ENCODE data around the gene PGAP2. TPM values are rescaled to one million over a fixed set of nuclear protein-coding genes. Genes with fewer than 3 reads are reported as not detected.

PGAP2 gene
- total and polyA plus RNA-seq, 2 of the 13 experiments (the other 11 are each of a cell fraction or from before 2014, with no cell fraction given): 21.5 to 47.8 TPM

GRCh38 chr11:3816673-3817072 lies 8.3 kb downstream of the PGAP2 start:
- H3K27me3 ChIP-seq (ENCODE audit: control insufficient read depth in 1 of 2, insufficient read depth in 2 of 2, low read length in 2 of 2): no peaks in the 10 kb centered on the region
- CTCF ChIA-PET (ENCODE audit: low intra/inter-chr PET ratio, low total read pairs): no interaction called here
- H2AFZ ChIP-seq (ENCODE audit: low read length): no peak overlapping the region
- no peaks in the 10 kb centered on the region for H3K4me1 ChIP-seq (ENCODE audit: insufficient read depth, low read length)
- no peaks in the 10 kb centered on the region for H3K79me2 ChIP-seq (ENCODE audit: insufficient read depth, low read length)
- 95% methylated on average over 2 of the region's 2 CpGs for whole genome bisulfite sequencing (ENCODE audit: low lambda C conversion rate)
- H3K4me3 ChIP-seq (replicated peaks in 1 of 3; ENCODE audit: insufficient read depth in 1 of 3, low read depth in 2 of 3, low read length in 3 of 3): no peak overlapping the region
- TF ChIP-seq NAIF1 (CRISPR knock-in tag; IDR thresholded peaks at IDR 0.05; ENCODE audit: borderline replicate concordance): no peak
- TF ChIP-seq ZNF629 (CRISPR knock-in tag; conservative IDR thresholded peaks at IDR 0.05): peak; percentile 88
- intact Hi-C loops (cut with micrococcal nuclease; ENCODE audit: unreplicated experiment): no loop called here
- peaks cover 0 to 7% of the 10 kb centered on the region in 2 experiments; a peak in 2 of 5 replicates for H3K36me3 ChIP-seq (replicated peaks in 1 of 2; ENCODE audit: control insufficient read depth in 1 of 2, insufficient read depth in 2 of 2, low read length in 2 of 2)
- no peaks in the 10 kb centered on the region for H4K20me1 ChIP-seq (ENCODE audit: insufficient read depth, low read length)
- no peak overlapping the region for H3K27ac ChIP-seq (ENCODE audit: extremely low read length, insufficient read depth, low read length)
- no peak overlapping the region for H3K4me2 ChIP-seq (ENCODE audit: low read depth, low read length)
- H3K9me3 ChIP-seq (ENCODE audit: low read length): no peaks in the 10 kb centered on the region
- ATAC-seq: no peak
- in situ Hi-C loops (cut with HindIII; ENCODE audit: extremely low pct_ligation_motif_present, low pct_unique_long_range_greater_than_20kb): no loop called here
- POLR2A ChIA-PET: no interaction called here
- H3K9ac ChIP-seq (ENCODE audit: insufficient read depth, low read depth, low read length): no peak overlapping the region
- no TSS peak for BruUV-seq (replicated peaks)
- FAIRE-seq: no peak
- no peak for DNase-seq (ENCODE audit: low spot score)

DNA sequence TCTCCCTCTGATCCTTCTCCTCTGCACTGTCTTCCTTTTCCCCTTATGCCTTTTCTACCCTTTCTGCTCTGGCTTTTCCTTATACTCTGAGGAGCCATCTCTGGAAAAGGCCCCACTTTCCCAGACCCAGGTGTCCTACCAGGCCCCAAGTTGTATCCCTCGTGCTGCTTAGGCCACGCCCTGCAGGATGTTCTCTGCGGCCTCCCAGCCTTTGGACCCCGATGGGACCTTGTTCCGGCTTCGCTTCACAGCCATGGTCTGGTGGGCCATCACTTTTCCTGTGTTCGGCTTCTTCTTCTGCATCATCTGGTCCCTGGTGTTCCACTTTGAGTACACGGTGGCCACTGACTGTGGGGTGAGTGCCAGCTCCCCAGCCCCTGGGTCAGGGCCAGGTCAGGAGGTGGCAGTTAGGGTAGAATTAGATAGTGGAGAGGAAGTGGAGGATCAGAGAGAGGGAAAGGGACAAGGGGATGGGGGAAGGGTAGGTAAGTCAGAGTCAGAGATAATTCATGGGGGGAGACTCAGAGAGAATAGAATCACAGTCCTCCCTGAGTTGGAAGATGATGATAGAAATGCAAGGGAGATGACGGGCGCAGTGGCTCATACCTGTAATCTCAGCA lies 8.9 kb downstream of the PGAP2 start:
- intact Hi-C loops (cut with micrococcal nuclease; ENCODE audit: unreplicated experiment): no loop called here
- 92% methylated on average over 10 of the region's 10 CpGs for WGBS (ENCODE audit: low lambda C conversion rate)
- in situ Hi-C loops (cut with HindIII; ENCODE audit: extremely low pct_ligation_motif_present, low pct_unique_long_range_greater_than_20kb): no loop called here
- DNase-seq (ENCODE audit: low spot score): no peak
- H3K79me2 ChIP-seq (ENCODE audit: insufficient read depth, low read length): no peaks in the 10 kb centered on the region
- H3K27me3 ChIP-seq (ENCODE audit: control insufficient read depth in 1 of 2, insufficient read depth in 2 of 2, low read length in 2 of 2): no peaks in the 10 kb centered on the region
- H2AFZ ChIP-seq (ENCODE audit: low read length): no peak overlapping the region
- H3K4me3 ChIP-seq (replicated peaks in 1 of 3; ENCODE audit: insufficient read depth in 1 of 3, low read depth in 2 of 3, low read length in 3 of 3): no peak overlapping the region
- no peak for FAIRE-seq
- H3K4me2 ChIP-seq (ENCODE audit: low read depth, low read length): no peak overlapping the region
- H3K9ac ChIP-seq (ENCODE audit: insufficient read depth, low read depth, low read length): no peak overlapping the region
- ATAC-seq: no peak
- ChIA-PET CTCF (ENCODE audit: low intra/inter-chr PET ratio, low total read pairs) (no interaction called here), POLR2A (no interaction called here)
- H4K20me1 ChIP-seq (ENCODE audit: insufficient read depth, low read length): no peaks in the 10 kb centered on the region
- no peaks in the 10 kb centered on the region for H3K4me1 ChIP-seq (ENCODE audit: insufficient read depth, low read length)
- BruUV-seq (replicated peaks): no TSS peak
- H3K27ac ChIP-seq (ENCODE audit: extremely low read length, insufficient read depth, low read length): no peak overlapping the region
- no peaks in the 10 kb centered on the region for H3K9me3 ChIP-seq (ENCODE audit: low read length)
- H3K36me3 ChIP-seq (replicated peaks in 1 of 2; ENCODE audit: control insufficient read depth in 1 of 2, insufficient read depth in 2 of 2, low read length in 2 of 2): peaks cover 0 to 7% of the 10 kb centered on the region in 2 experiments; a peak in 1 of 5 replicates
- TF ChIP-seq TEAD3 (CRISPR knock-in tag; optimal IDR thresholded peaks at IDR 0.05; ENCODE audit: borderline replicate concordance): no peak
- TF ChIP-seq XBP1 (CRISPR knock-in tag; IDR thresholded peaks at IDR 0.05): no peak
- TF ChIP-seq ZNF17 (CRISPR knock-in tag; IDR thresholded peaks at IDR 0.05): no peak
- no peak for TF ChIP-seq KDM6A (CRISPR knock-in tag; IDR thresholded peaks at IDR 0.05; ENCODE audit: low read depth)
- TF ChIP-seq MED1 (CRISPR knock-in tag; IDR thresholded peaks at IDR 0.05): no peak
- TF ChIP-seq JUNB (CRISPR knock-in tag; IDR thresholded peaks at IDR 0.05; ENCODE audit: borderline replicate concordance): no peak
- no peak for TF ChIP-seq KMT2A (CRISPR knock-in tag; IDR thresholded peaks at IDR 0.05)
- no peak for TF ChIP-seq AGO1 (IDR thresholded peaks at IDR 0.05; ENCODE audit: low read depth, low read length, poor library complexity, severe bottlenecking)
- TF ChIP-seq ZBTB3 (CRISPR knock-in tag; IDR thresholded peaks at IDR 0.05; ENCODE audit: borderline replicate concordance, low read depth): no peak
- TF ChIP-seq U2AF2 (IDR thresholded peaks at IDR 0.05; ENCODE audit: low read depth, low read length): no peak
- no peak for TF ChIP-seq GLMP (CRISPR knock-in tag; IDR thresholded peaks at IDR 0.05; ENCODE audit: borderline replicate concordance)
- no peak for TF ChIP-seq CCDC6 (CRISPR knock-in tag; IDR thresholded peaks at IDR 0.05)
- TF ChIP-seq POLR2A (IDR thresholded peaks at IDR 0.05; ENCODE audit: insufficient read depth in 1 of 2, low read depth in 2 of 2, low read length in 2 of 2): no peak
- TF ChIP-seq, protein P1, sequence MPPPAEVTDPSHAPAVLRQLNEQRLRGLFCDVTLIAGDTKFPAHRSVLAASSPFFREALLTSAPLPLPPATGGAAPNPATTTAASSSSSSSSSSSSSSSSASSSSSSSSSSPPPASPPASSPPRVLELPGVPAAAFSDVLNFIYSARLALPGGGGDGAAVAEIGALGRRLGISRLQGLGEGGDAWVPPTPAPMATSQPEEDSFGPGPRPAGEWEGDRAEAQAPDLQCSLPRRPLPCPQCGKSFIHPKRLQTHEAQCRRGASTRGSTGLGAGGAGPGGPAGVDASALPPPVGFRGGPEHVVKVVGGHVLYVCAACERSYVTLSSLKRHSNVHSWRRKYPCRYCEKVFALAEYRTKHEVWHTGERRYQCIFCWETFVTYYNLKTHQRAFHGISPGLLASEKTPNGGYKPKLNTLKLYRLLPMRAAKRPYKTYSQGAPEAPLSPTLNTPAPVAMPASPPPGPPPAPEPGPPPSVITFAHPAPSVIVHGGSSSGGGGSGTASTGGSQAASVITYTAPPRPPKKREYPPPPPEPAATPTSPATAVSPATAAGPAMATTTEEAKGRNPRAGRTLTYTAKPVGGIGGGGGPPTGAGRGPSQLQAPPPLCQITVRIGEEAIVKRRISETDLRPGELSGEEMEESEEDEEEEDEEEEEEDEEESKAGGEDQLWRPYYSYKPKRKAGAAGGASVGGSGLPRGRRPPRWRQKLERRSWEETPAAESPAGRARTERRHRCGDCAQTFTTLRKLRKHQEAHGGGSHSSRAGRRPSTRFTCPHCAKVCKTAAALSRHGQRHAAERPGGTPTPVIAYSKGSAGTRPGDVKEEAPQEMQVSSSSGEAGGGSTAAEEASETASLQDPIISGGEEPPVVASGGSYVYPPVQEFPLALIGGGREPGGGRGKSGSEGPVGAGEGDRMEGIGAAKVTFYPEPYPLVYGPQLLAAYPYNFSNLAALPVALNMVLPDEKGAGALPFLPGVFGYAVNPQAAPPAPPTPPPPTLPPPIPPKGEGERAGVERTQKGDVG (CRISPR knock-in tag; IDR thresholded peaks at IDR 0.05; ENCODE audit: borderline replicate concordance): no peak

Data from HepG2 (cell line).